Mesenchymal stem cell (in vitro differentiated cells and primary cell): ENCODE data around the gene VWA5A.
A peak's percentile ranks its signal among the peaks of the same experiment; 100 is the strongest.

Source experiments
- DNase-seq: peaks from one replicate; pipeline ENCODE4 v3.0.0-alpha.2; 2013
- H2AFZ ChIP-seq: one replicate; pipeline ENCODE4 v1.6.1; 2013; ENCODE audit warnings: low read depth, mild to moderate bottlenecking, control low read depth, inconsistent platforms, low read length, moderate library complexity
- H2AK5ac ChIP-seq: 2 replicates; pipeline ENCODE4 v1.6.1; 2013; ENCODE audit warnings: low read length, moderate library complexity, mild to moderate bottlenecking, inconsistent platforms; ENCODE audit not compliant: severe bottlenecking
- H2BK120ac ChIP-seq: one replicate; pipeline ENCODE4 v1.6.1; 2013; ENCODE audit warnings: low read depth, mild to moderate bottlenecking, inconsistent platforms, low read length, moderate library complexity
- H2BK12ac ChIP-seq, 2 experiments: one replicate each; pipeline ENCODE4 v1.6.1; 2013; ENCODE audit warnings: inconsistent platforms in 2 of 2, low read length in 2 of 2, mild to moderate bottlenecking in 2 of 2, moderate library complexity in 2 of 2, control low read depth in 1 of 2
- H2BK15ac ChIP-seq: one replicate; pipeline ENCODE4 v1.6.1; 2013; ENCODE audit warnings: mild to moderate bottlenecking, low read depth, inconsistent platforms; ENCODE audit not compliant: poor library complexity, severe bottlenecking
- H2BK5ac ChIP-seq: 2 replicates; pipeline ENCODE4 v1.6.1; 2013; ENCODE audit warnings: low read depth, mild to moderate bottlenecking, low read length, control low read depth, inconsistent platforms; ENCODE audit not compliant: poor library complexity, severe bottlenecking
- H3K14ac ChIP-seq, 2 experiments: one replicate each; pipeline ENCODE4 v1.6.1; 2013; ENCODE audit warnings: inconsistent platforms in 2 of 2, low read length in 2 of 2, control low read depth in 1 of 2, mild to moderate bottlenecking in 1 of 2, moderate library complexity in 1 of 2
- H3K18ac ChIP-seq, 2 experiments: one replicate each; pipeline ENCODE4 v1.6.1; 2013; ENCODE audit warnings: inconsistent platforms in 2 of 2, low read length in 2 of 2, control low read depth in 1 of 2, low read depth in 1 of 2, mild to moderate bottlenecking in 1 of 2
- H3K23ac ChIP-seq, 2 experiments: one replicate each; pipeline ENCODE4 v1.6.1; 2013; ENCODE audit warnings: inconsistent platforms in 2 of 2, low read length in 2 of 2, mild to moderate bottlenecking in 2 of 2, moderate library complexity in 2 of 2, control low read depth in 1 of 2
- H3K27ac ChIP-seq: 2 replicates; pipeline ENCODE4 v1.5.1; 2013; ENCODE audit warnings: mild to moderate bottlenecking, moderate library complexity, low read length, control low read depth, inconsistent platforms; ENCODE audit not compliant: poor library complexity, severe bottlenecking
- H3K27me3 ChIP-seq, 2 experiments: 2 replicates each; pipeline versions ENCODE4 v1.6.1 to v1.7.0; 2013; ENCODE audit warnings: low read length in 2 of 2, mild to moderate bottlenecking in 2 of 2, moderate library complexity in 2 of 2, control low read depth in 1 of 2, inconsistent platforms in 1 of 2; ENCODE audit not compliant: control insufficient read depth in 1 of 2, insufficient read depth in 1 of 2
- H3K36me3 ChIP-seq, 2 experiments: 2 replicates each; pipeline versions ENCODE4 v1.6.1 to v1.7.0; 2013; ENCODE audit warnings: low read length in 2 of 2, control low read depth in 1 of 2, inconsistent platforms in 1 of 2, low read depth in 1 of 2, mild to moderate bottlenecking in 1 of 2; ENCODE audit not compliant: insufficient read depth in 2 of 2, control insufficient read depth in 1 of 2
- H3K4ac ChIP-seq, 2 experiments: one replicate each; pipeline ENCODE4 v1.6.1; 2013; ENCODE audit warnings: inconsistent platforms in 2 of 2, low read length in 2 of 2, mild to moderate bottlenecking in 2 of 2, moderate library complexity in 2 of 2, control low read depth in 1 of 2, low read depth in 1 of 2
- H3K4me1 ChIP-seq: 2 replicates; pipeline ENCODE4 v1.6.1; 2013; ENCODE audit warnings: low read depth, low read length, control low read depth; ENCODE audit not compliant: control insufficient read depth, insufficient read depth
- H3K4me2 ChIP-seq: 2 replicates; pipeline ENCODE4 v1.6.1; 2013; ENCODE audit warnings: low read length, mild to moderate bottlenecking, inconsistent platforms; ENCODE audit not compliant: poor library complexity, severe bottlenecking
- H3K4me3 ChIP-seq, 2 experiments: 2 replicates each; pipeline versions ENCODE4 v1.5.1 to v1.7.0; 2013; ENCODE audit warnings: low read length in 2 of 2, mild to moderate bottlenecking in 2 of 2, control low read depth in 1 of 2, low read depth in 1 of 2; ENCODE audit not compliant: insufficient read depth in 1 of 2
- H3K79me1 ChIP-seq: replicated peaks from 2 replicates; pipeline ENCODE4 v1.6.1; 2013; ENCODE audit warnings: mild to moderate bottlenecking, control low read depth, low read length, inconsistent platforms; ENCODE audit not compliant: poor library complexity, severe bottlenecking
- H3K9ac ChIP-seq: 2 replicates; pipeline ENCODE4 v1.7.0; 2013; ENCODE audit warnings: mild to moderate bottlenecking, low read length, moderate library complexity
- H3K9me3 ChIP-seq: 2 replicates; pipeline ENCODE4 v1.7.0; 2013; ENCODE audit warnings: mild to moderate bottlenecking, low read length; ENCODE audit not compliant: control insufficient read depth
- H4K8ac ChIP-seq: one replicate; pipeline ENCODE4 v1.6.1; 2013; ENCODE audit warnings: inconsistent platforms, mild to moderate bottlenecking, low read length, moderate library complexity
- H4K91ac ChIP-seq: one replicate; pipeline ENCODE4 v1.6.1; 2013; ENCODE audit warnings: mild to moderate bottlenecking, low read length, inconsistent platforms
- WGBS: methylation state at CpG from one replicate; pipeline ENCODE4 v1.1.7; 2013; ENCODE audit warnings: mixed read lengths; 5-methylcytosine and 5-hydroxymethylcytosine counted together

VWA5A gene

GRCh38 chr11:124115782-124116616 lies 749 bp downstream of the VWA5A start:
- H3K4me1 ChIP-seq: peaks cover 4% of the 10 kb centered on the region
- no peak for DNase-seq
- peak overlapping the region in 1 of 2 experiments; percentile 6 for H3K23ac ChIP-seq
- peak overlapping the region; percentile 17 to 95 for H3K4me3 ChIP-seq
- no peak overlapping the region for H2BK120ac ChIP-seq
- peak overlapping the region in 1 of 2 experiments; percentile 52 for H3K18ac ChIP-seq
- no peak overlapping the region for H2BK5ac ChIP-seq
- peak overlapping the region; percentile 83 for H4K91ac ChIP-seq
- H2AK5ac ChIP-seq: no peak overlapping the region
- H3K9ac ChIP-seq: peak overlapping the region; percentile 93
- H4K8ac ChIP-seq: peak overlapping the region; percentile 83
- peaks cover 3% of the 10 kb centered on the region for H3K79me1 ChIP-seq
- H2BK15ac ChIP-seq: no peak overlapping the region
- H3K27ac ChIP-seq: no peak overlapping the region
- no peaks in the 10 kb centered on the region for H3K9me3 ChIP-seq
- no peak overlapping the region for H2AFZ ChIP-seq
- no peak overlapping the region for H3K14ac ChIP-seq
- H3K36me3 ChIP-seq: peaks cover 11 to 37% of the 10 kb centered on the region in 2 experiments
- H2BK12ac ChIP-seq: no peak overlapping the region
- peak overlapping the region; percentile 40 for H3K4me2 ChIP-seq
- H3K27me3 ChIP-seq: no peaks in the 10 kb centered on the region
- WGBS: 62% methylated on average over 12 of the region's 12 CpGs
- H3K4ac ChIP-seq: peak overlapping the region in 1 of 2 experiments; percentile 45

GRCh38 chr11:124119103-124119502 lies 3.9 kb downstream of the VWA5A start:
- H2BK5ac ChIP-seq: no peak overlapping the region
- no peak overlapping the region for H3K4me2 ChIP-seq
- peaks cover 15 to 66% of the 10 kb centered on the region in 2 experiments for H3K36me3 ChIP-seq
- H3K79me1 ChIP-seq: peaks cover 3% of the 10 kb centered on the region
- H2AK5ac ChIP-seq: no peak overlapping the region
- H3K9me3 ChIP-seq: no peaks in the 10 kb centered on the region
- no peak overlapping the region for H3K23ac ChIP-seq
- H3K4me1 ChIP-seq: peaks cover 4% of the 10 kb centered on the region
- H4K91ac ChIP-seq: no peak overlapping the region
- H3K9ac ChIP-seq: no peak overlapping the region
- H2AFZ ChIP-seq: no peak overlapping the region
- no peak overlapping the region for H2BK120ac ChIP-seq
- no peak overlapping the region for H3K18ac ChIP-seq
- no peak overlapping the region for H3K14ac ChIP-seq
- no peak overlapping the region for H3K4me3 ChIP-seq
- no peak overlapping the region for H2BK15ac ChIP-seq
- H3K27ac ChIP-seq: no peak overlapping the region
- DNase-seq: no peak
- H3K4ac ChIP-seq: no peak overlapping the region
- no peak overlapping the region for H2BK12ac ChIP-seq
- H3K27me3 ChIP-seq: no peaks in the 10 kb centered on the region
- no CpG with 5 or more reads among the region's 2 CpGs for WGBS
- H4K8ac ChIP-seq: no peak overlapping the region

- Histone ChIP-seq H3K9me3 (peaks cover 8% of the 10 kb centered on the region), H2BK12ac (no peak overlapping the region), H2AFZ (no peak overlapping the region), H3K36me3 (peaks cover 15 to 81% of the 10 kb centered on the region in 2 experiments), H3K4ac (no peak overlapping the region), H4K91ac (no peak overlapping the region), H2AK5ac (no peak overlapping the region), H3K14ac (no peak overlapping the region), H3K23ac (no peak overlapping the region), H2BK120ac (no peak overlapping the region), H4K8ac (no peak overlapping the region), H2BK15ac (no peak overlapping the region), H2BK5ac (no peak overlapping the region), H3K27me3 (no peaks in the 10 kb centered on the region), H3K9ac (no peak overlapping the region), H3K4me3 (no peak overlapping the region), H3K4me1 (peaks cover 2% of the 10 kb centered on the region), H3K27ac (no peak overlapping the region), H3K79me1 (peaks cover 1% of the 10 kb centered on the region), H3K4me2 (no peak overlapping the region), H3K18ac (no peak overlapping the region)
- no peak for DNase-seq
- 79% methylated on average over 1 of the region's 4 CpGs for WGBS
Measured at GRCh38 chr11:124120891-124121290, 5.6 kb downstream of the VWA5A start.

GRCh38 chr11:124122123-124122522 lies 6.9 kb downstream of the VWA5A start:
- no peaks in the 10 kb centered on the region for H3K79me1 ChIP-seq

More at GRCh38 chr11:124122123-124122522, 6.9 kb downstream of the VWA5A start:
- Histone ChIP-seq H3K27ac (no peak overlapping the region), H2BK15ac (no peak overlapping the region), H2AFZ (no peak overlapping the region), H2BK12ac (no peak overlapping the region), H2BK120ac (no peak overlapping the region), H3K4ac (no peak overlapping the region), H4K8ac (no peak overlapping the region), H3K4me3 (no peak overlapping the region), H3K14ac (no peak overlapping the region), H3K9ac (no peak overlapping the region), H3K9me3 (peaks cover 8% of the 10 kb centered on the region), H3K4me2 (no peak overlapping the region), H2AK5ac (no peak overlapping the region), H3K23ac (no peak overlapping the region), H3K27me3 (no peaks in the 10 kb centered on the region), H2BK5ac (no peak overlapping the region), H4K91ac (no peak overlapping the region), H3K4me1 (no peaks in the 10 kb centered on the region), H3K18ac (no peak overlapping the region), H3K36me3 (peaks cover 15 to 83% of the 10 kb centered on the region in 2 experiments)
- 100% methylated on average over 1 of the region's 1 CpG for WGBS
- DNase-seq: no peak
